ENCODE measurements around the gene PPM1L. TPM values are rescaled to one million over a fixed set of nuclear protein-coding genes. Genes with fewer than 3 reads are reported as not detected.

The PPM1L gene
- total and polyA plus RNA-seq, 10 of the 15 experiments (the other 5 are each of a cell fraction or from before 2014, with no cell fraction given) = under 0.01 to 0.33 (median 0.06) TPM; not detected in 1

GRCh38 chr3:160778480-160778879 is 22.4 kb downstream of the PPM1L start:
- Histone ChIP-seq H3K4me1 (ENCODE audit: control insufficient read depth, insufficient read depth, low read length) (no peaks in the 10 kb centered on the region), H3K4me2 (ENCODE audit: control insufficient read depth, insufficient read depth) (no peak overlapping the region), H3K9me3 (replicated peaks; ENCODE audit: control insufficient read depth, insufficient read depth, low read length) (no peaks in the 10 kb centered on the region), H3K9ac (ENCODE audit: control insufficient read depth, insufficient read depth, low read length) (no peak overlapping the region), H2AFZ (ENCODE audit: control insufficient read depth, low read depth, low read length) (no peak overlapping the region), H3K27me3 (replicated peaks in 1 of 2; ENCODE audit: control insufficient read depth in 2 of 2, insufficient read depth in 2 of 2, low read length in 1 of 2) (no peaks in the 10 kb centered on the region; a peak in 1 of 4 replicates), H4K20me1 (ENCODE audit: control insufficient read depth, insufficient read depth) (no peaks in the 10 kb centered on the region), H3K79me2 (ENCODE audit: control insufficient read depth, insufficient read depth, low read length) (no peaks in the 10 kb centered on the region), H3K36me3 (ENCODE audit: control insufficient read depth in 2 of 2, insufficient read depth in 2 of 2, low read length in 1 of 2) (no peaks in the 10 kb centered on the region), H3K27ac (ENCODE audit: control insufficient read depth, insufficient read depth) (no peak overlapping the region), H3K4me3 (no peak overlapping the region)
- intact Hi-C loops (cut with micrococcal nuclease; ENCODE audit: unreplicated experiment) (no loop called here), in situ Hi-C loops (cut with MboI) (no loop called here)
- ChIA-PET RAD21 (ENCODE audit: unreplicated experiment) (no interaction called here), POLR2A (no interaction called here), CTCF (no interaction called here), SMC1A (ENCODE audit: uncharacterized antibody, unreplicated experiment) (no interaction called here)
- ATAC-seq (no peak), FAIRE-seq (no peak), DNase-seq (ENCODE audit: low read depth, low spot score) (no peak)
- WGBS (ENCODE audit: insufficient coverage, insufficient replicate concordance, low lambda C conversion rate, missing lambda C conversion rate) = 4% methylated on average over 1 of the region's 1 CpG
- BruUV-seq (replicated peaks) = no TSS peak
- TF ChIP-seq HDAC2 (IDR thresholded peaks at IDR 0.05) (no peak), CHD1 (IDR thresholded peaks at IDR 0.05; ENCODE audit: low read depth, low read length) (no peak), TARDBP (IDR thresholded peaks at IDR 0.05; ENCODE audit: borderline replicate concordance) (no peak), E4F1 (IDR thresholded peaks at IDR 0.05; ENCODE audit: borderline replicate concordance, partially characterized antibody) (no peak), EGR1 (IDR thresholded peaks at IDR 0.05; ENCODE audit: borderline replicate concordance in 1 of 2, low read depth in 2 of 2, low read length in 2 of 2) (no peak), BACH1 (IDR thresholded peaks at IDR 0.05; ENCODE audit: borderline replicate concordance) (no peak), CUX1 (IDR thresholded peaks at IDR 0.05; ENCODE audit: insufficient replicate concordance, low read depth, low read length) (no peak), RELB (IDR thresholded peaks at IDR 0.05; ENCODE audit: low read depth) (no peak), LARP7 (IDR thresholded peaks at IDR 0.05) (no peak), ZZZ3 (IDR thresholded peaks at IDR 0.05; ENCODE audit: control insufficient read depth, insufficient read length, low read depth) (no peak), TCF3 (IDR thresholded peaks at IDR 0.05; ENCODE audit: borderline replicate concordance, insufficient read depth, low read depth, low read length) (no peak), EZH2 (IDR thresholded peaks at IDR 0.05; ENCODE audit: borderline replicate concordance, control insufficient read depth, low read depth, low read length) (no peak), SIN3A (IDR thresholded peaks at IDR 0.05; ENCODE audit: low read depth, low read length) (no peak), RB1 (IDR thresholded peaks at IDR 0.05; ENCODE audit: borderline replicate concordance) (no peak), CHD4 (IDR thresholded peaks at IDR 0.05) (no peak), NFYB (IDR thresholded peaks at IDR 0.05; ENCODE audit: insufficient read depth, low read depth, low read length) (no peak), ZSCAN29 (IDR thresholded peaks at IDR 0.05) (no peak), SP1 (IDR thresholded peaks at IDR 0.05; ENCODE audit: low read depth, low read length) (no peak)

Measured in GM12878 (cell line).